HG02763 (cell line): Measurements from ENCODE around the gene PRKAG2.

ENCODE experiments used
- ATAC-seq: cut with Tn5 transposase; IDR thresholded peaks from one replicate; pipeline ENCODE4 v1.9.1; 2021; ENCODE audit warnings: mild to moderate bottlenecking, moderate library complexity; ENCODE audit not compliant: unreplicated experiment

PRKAG2 gene

GRCh38 chr7:151700586-151701165 lies 176.2 kb downstream of the PRKAG2 start:
- no peak for ATAC-seq

- no peak for ATAC-seq
Observed at GRCh38 chr7:151699928-151700319, 177.0 kb downstream of the PRKAG2 start.

GRCh38 chr7:151699147-151699927 lies 177.6 kb downstream of the PRKAG2 start:
- no peak for ATAC-seq

GRCh38 chr7:151697942-151698341 lies 179.0 kb downstream of the PRKAG2 start:
- ATAC-seq: no peak

GRCh38 chr7:151697515-151697895 lies 179.4 kb downstream of the PRKAG2 start:
- ATAC-seq: no peak

- ATAC-seq: no peak
Observed at GRCh38 chr7:151696721-151697514, 180.0 kb downstream of the PRKAG2 start.

GRCh38 chr7:151695951-151696541 lies 180.9 kb downstream of the PRKAG2 start:
- no peak for ATAC-seq

- ATAC-seq: no peak
Observed at GRCh38 chr7:151694828-151695580, 181.9 kb downstream of the PRKAG2 start.

GRCh38 chr7:151694441-151694827 lies 182.5 kb downstream of the PRKAG2 start:
- ATAC-seq: no peak

- ATAC-seq: no peak
Observed at GRCh38 chr7:151693140-151693539, 183.8 kb downstream of the PRKAG2 start.

- ATAC-seq: no peak
Observed at GRCh38 chr7:151692721-151693120, 184.2 kb downstream of the PRKAG2 start.

GRCh38 chr7:151691449-151691848 lies 185.5 kb downstream of the PRKAG2 start:
- ATAC-seq: no peak

GRCh38 chr7:151690606-151691005 lies 186.3 kb downstream of the PRKAG2 start:
- no peak for ATAC-seq

- no peak for ATAC-seq
Observed at GRCh38 chr7:151689196-151689971, 187.5 kb downstream of the PRKAG2 start.

- ATAC-seq: no peak
Observed at GRCh38 chr7:151688236-151688780, 188.6 kb downstream of the PRKAG2 start.

GRCh38 chr7:151687523-151688235 lies 189.2 kb downstream of the PRKAG2 start:
- ATAC-seq: no peak

- no peak for ATAC-seq
Observed at GRCh38 chr7:151686826-151687225, 190.1 kb downstream of the PRKAG2 start.

- no peak for ATAC-seq
Observed at GRCh38 chr7:151686016-151686766, 190.7 kb downstream of the PRKAG2 start.
